Epidermal melanocyte (primary cell): ENCODE results near the gene METRNL.
A peak's percentile ranks its signal among the peaks of the same experiment; 100 is the strongest.
"Not testable (repeated sequence)": the region's sequence is repeated elsewhere in the genome, so short reads cannot be mapped to it uniquely, and the experiment has no call there.

Source experiments
- DNase-seq: peaks from one replicate; pipeline ENCODE4 v3.0.0; 2011; ENCODE audit warnings: low spot score; ENCODE audit not compliant: insufficient read length

The METRNL gene

DNA sequence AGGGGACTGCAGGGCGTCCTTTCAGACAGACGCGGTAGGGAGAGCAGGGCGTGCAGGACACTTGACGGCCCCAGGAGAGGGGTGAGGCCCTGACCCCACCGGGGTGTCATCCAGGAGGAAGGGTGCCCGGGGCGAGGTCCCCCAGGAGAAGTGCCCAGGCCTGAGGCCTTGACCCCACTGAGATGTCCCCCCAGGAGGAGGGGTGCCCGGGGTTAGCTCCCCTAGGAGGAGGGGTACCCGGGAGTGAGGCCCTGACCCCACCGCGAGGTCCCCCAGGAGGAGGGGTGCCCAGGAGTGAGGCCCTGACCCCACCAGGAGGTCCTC is 27.2 kb upstream of the METRNL start:
- no peak for DNase-seq

DNA sequence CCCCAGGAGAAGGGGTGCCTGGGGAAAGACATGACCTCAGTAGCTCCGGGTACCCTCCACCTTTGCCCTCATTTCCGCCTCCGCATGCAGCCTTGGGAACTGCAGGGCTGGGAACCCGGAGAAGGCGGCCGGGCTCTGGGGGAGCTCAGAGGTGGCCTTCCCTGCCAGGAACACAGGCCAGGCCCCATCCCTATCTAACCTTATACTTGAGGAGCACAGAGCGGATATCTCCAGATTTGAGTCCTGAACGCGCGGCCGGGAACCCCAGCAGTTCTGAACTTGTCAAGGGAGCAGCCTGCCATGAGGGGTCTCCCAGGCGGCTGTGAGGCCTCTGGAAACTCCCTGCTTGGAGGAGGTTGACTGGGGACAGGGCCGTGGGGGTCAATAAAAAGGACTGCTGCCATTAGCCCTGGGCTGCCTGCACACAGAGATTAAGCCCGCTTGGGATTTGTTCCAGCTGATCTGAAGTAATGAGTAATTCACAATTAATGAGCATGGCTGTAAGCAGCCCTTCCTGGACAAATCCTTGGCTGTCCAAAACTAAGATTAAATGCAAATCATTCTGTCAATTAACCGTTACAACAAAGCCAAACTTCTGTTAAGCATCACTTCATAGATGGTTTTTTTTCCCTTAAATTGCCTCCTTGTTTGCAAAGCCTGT is 26.3 kb upstream of the METRNL start:
- no peak for DNase-seq

DNA sequence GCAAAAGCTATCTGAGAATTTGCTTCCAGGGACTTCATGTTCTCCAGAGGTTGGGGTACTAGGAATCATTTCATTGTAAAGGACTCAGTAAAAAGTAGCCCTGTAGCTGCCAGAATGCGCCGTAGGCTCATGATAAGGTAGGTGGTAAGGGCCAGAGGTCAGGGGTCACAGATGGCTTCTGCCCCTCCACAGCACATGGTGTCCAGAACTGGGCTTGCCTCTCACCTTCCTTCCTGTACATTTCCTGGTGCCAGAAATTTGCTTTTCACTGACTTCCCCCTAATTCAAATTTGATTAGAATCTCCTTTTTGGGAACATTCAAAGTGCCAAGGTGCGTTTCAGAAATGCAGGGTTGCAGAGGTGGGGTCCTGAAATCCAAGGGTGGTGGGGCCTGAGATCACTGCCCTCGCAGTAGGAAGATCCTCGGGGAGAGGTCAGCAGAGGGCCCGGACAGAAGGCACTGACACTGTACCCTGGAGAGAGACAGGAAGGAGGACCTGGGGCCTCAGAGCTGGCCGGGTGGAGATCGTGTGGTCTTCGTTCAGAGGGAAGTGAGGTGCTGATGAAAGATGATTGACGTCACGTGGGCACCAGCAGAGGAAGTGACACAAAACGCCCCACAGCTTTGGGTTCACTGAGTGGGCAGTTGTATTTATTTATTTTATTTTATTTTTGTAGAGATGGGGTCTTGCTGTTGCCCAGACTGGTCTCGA is 25.5 kb upstream of the METRNL start:
- DNase-seq = no peak

DNA sequence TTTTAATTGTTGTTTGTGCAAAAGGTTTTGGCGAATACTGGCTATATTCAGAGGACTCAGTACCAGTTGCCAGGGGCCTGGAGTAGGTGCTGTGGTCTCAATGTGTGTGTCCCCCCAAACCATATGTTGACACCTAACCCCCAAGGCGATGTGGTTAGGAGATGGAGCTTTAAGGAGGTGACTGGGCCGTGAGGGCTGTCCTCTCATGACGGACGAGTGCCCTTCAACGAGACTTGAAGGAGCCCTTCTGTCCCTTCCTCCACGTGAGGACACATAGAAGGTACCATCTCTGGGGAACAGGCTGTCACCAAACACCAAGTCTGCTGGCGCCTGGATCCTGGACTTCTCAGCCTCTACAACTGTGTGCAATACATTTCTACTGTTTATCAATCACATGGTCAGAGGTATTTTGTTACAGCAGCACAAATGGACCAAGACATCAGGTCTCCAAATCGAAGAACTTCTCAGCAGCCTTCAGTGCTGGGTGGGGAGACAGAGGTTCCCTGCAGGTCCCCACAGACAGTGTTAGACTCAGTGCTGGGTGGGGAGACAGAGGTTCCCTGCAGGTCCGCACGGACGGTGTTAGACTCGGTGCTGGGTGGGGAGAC is 24.8 kb upstream of the METRNL start:
- DNase-seq = no peak

DNA sequence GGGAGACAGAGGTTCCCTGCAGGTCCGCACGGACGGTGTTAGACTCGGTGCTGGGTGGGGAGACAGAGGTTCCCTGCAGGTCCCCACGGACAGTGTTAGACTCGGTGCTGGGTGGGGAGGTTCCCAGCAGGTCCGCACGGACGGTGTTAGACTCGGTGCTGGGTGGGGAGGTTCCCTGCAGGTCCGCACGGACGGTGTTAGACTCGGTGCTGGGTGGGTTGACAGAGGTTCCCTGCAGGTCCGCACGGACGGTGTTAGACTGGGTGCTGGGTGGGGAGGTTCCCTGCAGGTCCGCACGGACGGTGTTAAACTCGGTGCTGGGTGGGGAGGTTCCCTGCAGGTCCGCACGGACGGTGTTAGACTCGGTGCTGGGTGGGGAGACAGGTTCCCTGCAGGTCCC is 24.2 kb upstream of the METRNL start:
- not testable (repeated sequence) for DNase-seq

DNA sequence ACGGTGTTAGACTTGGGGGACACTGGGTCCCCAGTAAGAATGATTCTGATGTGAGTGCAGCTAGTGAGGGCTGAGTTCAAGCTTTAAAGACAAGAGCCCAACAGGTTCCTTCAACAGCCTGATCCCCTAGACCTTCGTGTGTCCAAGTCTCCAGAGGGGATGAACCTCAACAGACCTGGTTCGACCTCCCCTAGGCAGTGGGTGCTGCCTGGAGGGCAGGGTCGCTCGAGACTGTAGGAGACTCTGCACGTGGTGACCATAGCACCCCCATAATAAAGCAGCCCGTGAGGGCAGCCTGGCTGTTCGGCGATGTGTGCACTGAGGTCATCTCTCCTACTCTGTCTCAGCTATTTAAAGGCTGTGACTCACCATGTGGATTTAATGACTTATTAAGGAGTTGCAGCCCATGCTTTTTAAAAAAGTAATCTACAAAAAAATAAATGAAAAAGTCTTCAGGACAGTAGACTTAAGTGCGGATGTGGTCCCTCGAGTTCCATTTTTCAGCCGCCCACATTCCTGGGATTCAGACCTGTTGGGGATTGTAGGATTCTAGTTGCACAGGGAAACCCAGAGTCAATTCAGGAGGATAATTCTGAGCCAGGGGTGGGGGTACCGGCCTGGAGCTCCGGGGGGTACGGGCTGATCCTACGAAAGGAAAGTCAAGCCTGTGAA is 23.4 kb upstream of the METRNL start:
- DNase-seq = peak; percentile 66

DNA sequence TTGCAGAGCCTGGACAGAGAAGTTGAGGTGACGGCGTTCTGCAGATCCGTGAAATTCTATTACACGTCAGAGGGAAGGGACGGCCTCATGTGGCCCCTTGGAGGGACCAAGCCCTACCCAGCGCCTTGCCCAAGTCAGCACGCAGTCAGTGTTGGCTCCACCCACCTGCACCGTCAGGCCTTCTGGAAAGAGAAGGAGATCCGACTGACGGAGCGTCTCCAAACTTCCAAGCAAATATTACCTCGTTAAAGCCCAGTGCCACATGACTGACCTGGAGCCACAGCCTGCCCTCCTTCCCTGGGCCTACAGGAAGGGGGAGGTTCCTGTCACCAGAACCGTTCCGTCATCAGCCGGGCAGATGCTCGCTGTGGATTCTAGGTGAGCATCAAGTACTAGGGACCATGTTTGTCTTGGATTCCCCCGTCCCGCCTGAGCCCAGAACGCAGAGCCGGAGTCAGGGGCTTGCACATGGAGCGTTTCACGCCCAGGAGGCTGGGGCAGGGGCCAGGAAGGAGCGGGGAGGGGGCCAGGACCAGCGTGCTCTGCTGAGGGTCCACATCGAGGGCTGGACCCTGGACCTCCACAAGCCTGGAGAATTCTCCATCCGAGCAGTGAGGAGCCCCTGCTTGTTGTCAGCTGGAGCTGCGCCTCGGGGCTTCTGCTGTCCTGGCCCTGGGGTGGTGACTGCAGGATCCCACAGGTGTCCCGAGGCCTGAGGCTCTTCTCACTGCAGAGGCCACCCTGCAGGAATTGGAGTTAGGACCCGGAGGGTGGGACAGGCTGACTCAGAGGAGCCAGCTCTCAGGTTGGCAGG is 22.6 kb upstream of the METRNL start:
- DNase-seq = no peak

DNA sequence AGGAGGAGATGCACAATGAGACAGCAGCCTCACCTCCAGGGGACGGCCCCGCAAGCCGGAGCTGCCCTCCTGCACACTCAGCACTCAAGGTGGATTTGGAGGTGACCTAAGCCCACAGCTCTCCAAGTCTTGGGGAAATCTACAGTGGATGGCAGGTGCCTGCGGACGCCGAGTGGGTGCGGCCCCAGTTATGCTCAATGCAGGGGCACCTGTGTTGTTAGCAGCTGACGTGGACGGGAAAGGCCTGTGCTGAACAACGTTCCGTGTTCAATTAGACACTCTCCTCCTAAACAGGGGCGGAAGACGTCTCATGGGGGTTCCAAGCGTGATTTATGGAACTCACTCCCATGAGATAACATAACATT is 22.0 kb upstream of the METRNL start:
- no peak for DNase-seq

DNA sequence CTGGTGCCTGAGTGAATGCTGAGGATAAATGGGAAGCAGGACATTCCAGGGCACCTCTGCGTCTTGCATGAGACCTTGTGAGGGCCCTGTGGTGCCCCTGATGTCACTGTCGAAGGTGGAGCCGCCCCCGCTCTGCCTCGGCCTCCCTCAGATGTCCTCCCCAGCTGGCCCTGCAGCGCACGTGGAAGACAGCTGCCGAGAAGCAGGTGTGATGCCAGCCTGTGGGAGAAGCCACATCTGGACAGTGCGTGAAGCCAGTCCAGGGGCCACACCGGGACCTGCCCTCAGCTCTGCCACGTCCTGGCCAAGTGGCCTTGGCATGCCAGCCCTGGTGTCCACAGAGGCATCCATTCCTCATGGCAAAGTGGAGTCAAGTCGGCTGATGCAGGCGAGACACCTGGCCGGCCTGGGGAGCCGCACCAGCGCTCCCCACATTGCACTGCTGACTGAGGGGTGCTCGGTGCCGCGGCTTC is 21.6 kb upstream of the METRNL start:
- no peak for DNase-seq

DNA sequence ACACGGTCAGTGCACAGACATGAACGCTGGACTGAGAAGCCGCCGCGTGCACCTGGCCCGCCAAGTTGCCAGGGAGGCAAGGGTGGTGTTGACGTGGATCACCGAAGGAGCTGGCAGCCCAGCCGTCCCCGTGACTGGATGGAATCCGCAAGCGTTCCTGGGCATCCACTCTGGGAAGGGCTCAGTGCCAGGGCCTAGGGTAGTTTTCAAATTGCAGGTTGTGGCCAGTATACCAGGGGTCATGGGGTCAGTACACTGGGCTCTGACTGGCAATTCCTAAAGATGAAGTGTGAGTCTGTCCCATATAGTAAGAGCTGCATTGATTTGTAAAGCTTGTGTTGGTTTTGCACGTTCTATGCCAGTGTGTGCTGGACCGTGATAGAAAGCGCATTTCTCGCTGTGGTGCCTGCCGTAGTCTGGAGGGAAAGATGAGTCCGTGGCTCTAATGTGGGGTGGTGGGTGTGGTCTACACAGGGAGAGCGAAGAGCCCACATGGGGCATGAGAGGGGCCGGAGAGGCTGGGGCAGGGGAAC is 21.1 kb upstream of the METRNL start:
- no peak for DNase-seq

DNA sequence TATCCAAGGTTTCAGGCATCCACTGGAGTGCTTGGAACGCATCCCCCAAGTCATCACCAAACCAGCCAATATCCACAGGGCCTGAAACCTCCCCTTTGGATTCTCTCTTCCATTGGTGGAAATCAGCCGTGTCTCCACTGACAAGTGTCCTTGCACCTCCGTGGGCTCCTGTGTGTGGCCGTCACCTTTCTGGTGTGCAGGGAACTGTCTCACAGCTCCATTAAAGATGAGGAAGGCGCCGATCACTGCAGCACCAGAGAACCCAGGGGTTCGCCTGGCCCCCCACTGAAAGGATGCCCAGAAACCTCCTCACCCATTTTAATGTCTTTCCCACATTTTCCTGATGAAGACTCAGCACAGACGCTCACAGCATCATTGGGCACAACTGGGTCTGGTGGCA is 17.8 kb upstream of the METRNL start:
- DNase-seq = no peak

DNA sequence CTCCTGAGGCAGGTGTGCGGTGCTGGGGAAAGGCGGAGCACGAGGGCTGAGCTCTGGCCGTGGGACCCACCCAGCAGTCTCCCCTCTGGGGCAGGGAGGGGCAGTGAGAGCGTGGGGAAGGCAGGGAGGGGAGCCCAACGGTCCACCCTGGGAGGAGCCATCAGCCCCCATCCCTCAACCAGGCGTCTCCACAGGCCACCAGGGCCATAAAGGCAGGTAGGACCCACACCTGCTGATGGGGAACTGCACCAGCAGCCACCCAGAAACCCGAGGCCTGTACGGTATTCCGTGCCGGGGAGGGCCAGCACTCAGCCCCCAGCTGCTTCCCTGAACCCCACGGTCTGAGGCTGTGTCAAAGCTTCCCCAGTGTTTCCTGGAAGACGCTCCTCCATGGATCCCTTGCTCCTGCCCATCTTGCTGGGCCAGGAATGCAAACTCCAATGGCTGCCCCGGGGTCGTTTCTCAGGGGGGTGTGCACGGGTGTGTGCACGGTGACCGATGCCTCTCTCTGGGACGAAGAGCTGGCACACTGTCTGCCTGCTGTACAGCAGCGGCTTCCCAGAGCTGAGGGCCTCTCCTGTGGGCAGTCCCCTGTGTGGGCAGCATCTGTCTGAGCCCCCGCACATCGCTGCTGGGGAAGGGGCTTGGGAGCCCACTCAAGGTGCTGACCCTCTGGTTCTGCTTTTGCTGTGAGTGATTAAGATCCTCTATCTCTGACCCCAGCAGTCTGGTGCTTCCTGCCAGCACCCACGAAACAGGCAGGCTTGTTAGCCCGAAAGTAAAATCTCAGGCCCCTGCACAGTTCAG is 17.2 kb upstream of the METRNL start:
- no peak for DNase-seq

DNA sequence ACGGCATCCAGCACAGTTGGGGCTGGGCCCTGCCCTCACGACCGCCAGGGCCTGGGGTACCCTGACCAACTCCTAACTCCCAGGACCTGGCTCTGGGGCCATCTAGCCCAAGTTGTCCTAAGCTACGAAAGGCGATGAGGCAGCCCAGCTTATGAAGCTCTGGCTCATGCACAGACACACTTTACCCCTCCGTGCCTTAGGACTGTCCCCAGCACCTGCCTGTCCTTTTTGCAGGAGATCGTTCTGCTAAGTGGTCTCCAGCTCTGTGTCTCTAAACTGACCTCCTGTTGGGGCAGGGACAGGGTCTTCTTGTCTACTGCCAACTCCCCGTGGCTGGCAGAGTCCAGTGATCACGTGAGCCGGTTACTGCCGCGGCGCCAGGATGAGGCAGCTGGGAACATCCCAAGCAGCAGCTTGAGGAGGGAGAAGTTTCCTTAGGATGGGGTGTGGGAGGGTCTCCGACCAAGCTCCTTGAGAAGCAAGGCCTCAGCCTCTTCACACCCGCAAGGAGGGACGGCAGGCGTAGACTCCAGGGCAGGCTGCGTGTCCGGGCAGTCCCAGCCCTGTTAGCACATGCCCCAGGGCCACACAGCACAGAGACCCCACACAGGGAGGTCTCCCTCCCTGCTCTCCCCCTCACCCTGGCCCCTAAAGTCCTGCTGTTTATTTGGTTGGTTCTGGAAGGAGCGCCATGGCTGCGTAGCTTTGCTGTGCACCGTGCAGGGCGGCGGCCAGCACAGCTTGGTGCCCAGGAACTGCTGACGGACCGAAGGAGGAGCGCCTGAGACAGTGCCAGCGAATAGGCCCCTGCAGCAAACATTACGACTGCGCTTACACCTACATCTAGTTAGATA is 16.4 kb upstream of the METRNL start:
- no peak for DNase-seq

DNA sequence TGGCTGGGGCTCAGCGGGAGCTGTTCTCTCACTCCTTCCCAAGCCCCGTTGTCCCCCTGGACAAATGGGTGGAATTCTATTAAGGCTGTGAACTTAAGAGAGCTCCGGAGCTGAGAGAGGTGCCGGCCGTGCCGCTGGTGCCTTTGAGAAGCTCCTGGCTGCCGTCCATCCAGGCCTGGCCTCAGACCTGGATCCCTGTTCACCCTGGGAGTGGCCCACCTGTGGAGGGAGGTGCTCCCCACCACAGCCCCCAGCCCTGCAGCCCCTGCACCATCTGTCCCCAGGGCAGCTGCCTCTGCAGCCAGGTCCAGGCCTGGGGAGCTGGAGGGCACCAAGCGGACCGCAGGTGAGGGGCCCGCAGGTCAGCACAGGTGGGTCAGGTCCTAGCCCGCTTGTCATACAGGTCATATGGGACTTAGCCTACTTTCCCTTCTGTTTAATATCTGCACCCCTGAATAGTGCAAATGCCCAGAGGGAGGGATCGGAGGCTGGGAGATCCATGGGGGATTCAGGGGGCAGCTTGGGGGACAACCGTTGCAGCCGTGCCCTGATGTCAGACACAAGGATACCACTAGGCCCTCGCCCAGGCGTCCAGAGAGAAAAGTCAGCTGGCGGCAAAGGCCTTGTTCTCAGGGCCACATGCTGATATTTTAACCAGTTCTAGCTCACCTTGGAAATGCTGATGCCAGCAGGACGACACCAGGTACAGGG is 15.2 kb upstream of the METRNL start:
- no peak for DNase-seq

DNA sequence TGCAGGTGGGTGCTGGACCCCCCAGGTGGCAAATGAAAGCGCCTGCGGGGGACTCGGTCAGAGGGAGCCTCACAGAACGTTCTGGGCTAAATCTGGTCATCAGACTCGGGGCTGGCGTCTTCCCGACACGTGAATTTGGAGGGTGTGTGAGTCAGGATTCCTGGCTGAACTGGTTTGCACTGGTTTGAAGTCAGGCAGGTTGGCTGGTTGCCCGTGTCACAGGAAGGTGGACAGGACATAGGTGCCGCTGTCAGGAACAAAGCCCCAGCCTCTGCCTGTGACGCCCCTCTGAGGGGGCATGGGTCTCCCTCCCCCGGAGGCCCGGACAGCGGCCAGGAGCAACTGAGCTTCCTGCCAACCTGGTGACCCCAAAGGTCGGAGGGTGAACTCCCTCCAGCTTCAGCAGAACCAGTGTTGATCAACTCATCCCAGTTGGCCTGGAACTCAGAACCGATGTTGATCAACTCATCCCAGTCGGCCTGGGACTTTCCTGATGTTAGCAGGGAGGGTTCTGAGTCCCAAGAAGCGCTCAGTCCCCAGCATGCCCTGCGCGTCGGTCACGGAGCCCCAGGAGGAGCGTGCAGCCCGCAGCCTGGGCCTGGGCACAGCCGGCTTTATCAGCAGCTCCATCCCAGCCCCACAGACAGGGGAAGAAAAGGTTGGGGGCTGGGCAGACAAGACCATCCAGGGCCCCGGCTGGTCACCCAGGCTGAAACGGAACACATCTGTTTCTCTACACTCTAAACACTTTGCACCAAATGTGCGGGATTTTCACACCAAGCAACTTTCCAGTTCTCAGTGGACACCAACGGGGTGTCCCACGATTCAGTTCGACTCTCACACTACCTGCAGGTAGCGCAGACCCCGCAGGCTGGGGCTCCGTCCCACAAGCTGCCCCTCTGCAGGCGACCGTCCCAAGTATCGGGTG is 14.4 kb upstream of the METRNL start:
- DNase-seq = no peak

DNA sequence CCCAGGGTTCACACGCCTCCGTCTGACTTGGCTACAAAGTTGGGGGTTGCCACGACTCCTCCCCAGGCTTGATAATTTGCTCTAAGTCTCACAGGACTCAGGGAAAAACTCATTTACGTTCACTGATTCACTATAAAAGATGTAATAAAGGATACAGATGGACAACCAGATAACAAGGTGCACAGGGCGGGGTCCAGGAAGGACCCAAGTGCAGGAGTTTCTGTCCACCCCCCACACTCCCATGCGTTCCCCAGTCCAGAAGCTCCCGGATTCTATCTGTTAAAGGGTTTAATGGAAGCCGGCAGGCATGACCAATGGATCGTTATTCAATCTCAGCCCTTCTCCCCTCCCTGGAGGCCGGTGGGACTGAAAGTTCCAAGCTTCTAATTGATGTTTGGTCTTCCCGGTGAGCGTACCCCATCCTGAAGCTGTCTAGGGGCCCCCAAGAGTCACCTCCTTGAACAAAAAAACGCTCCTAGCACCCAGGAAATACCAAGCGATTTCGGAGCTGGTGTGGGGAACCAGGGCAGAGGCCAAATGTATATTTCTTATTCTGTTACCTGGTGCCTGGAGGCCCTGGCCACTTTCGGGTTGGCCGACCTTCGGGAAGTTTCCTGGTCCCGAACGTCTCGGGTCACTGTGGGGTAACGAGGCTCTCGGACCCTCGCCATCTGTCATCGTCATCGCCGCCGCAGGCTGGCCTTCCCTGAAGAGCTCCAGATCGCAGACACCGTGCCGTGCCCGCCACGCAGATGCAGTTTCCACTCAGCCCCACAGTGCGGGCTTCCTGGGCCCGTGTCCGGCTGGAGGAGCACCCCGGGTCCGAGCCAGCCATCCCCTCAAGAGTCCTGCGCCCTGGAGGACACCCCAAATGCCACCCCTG is 13.5 kb upstream of the METRNL start:
- no peak for DNase-seq

DNA sequence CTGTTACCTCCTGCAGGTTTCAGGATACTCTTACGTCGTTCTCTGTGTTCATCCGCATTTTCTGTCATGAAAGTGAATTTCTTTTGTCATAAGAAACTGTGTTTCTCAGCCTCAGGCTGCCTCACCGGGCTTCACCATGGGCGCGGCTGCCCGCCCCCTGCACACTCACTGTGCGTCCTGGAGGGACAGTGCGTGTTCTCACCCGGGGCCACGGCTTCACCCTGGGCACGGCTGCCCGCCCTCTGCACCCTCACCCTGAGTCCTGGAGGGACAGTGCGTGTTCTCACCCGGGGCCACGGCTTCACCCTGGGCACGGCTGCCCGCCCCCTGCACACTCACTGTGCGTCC is 12.9 kb upstream of the METRNL start:
- DNase-seq = not testable (repeated sequence)
